ENCODE data around the gene ABCF2. TPM values are rescaled to one million over a fixed set of nuclear protein-coding genes. Genes with fewer than 3 reads are reported as not detected.

Gene ABCF2
- polyA plus RNA-seq, 3 donors = 18.0 to 22.0 (median 21.1) TPM

DNA sequence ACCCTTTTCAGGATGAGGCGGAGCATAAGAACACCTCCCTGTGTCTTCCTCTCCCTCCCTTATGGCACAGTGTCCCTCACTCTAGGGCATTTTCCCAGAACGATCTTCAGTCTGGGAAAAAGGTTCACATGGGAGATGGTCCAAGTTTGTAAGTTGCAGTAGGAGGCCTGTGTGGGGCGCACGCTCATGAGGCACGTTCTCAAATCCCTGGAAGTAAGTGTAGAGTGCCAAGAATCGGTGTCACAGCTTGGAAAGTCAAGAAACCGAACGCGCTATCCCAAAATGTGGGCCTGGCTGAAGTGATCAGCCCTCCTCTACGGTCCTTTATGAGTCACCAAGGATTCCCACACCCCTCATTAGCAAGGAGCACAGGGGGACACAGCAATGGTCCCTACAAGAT, 45.4 kb upstream of the ABCF2 start:
- Histone ChIP-seq H3K36me3 (replicated peaks in 1 of 2; ENCODE audit: control insufficient read depth in 1 of 2, insufficient read depth in 2 of 2, low read length in 2 of 2) (peaks cover 7 to 30% of the 10 kb centered on the region in 2 donors), H3K27ac (ENCODE audit: low read depth in 1 of 2, low read length in 2 of 2) (peak overlapping the region; percentile 86 to 92), H3K4me3 (replicated peaks in 1 of 3; ENCODE audit: low read depth in 2 of 3, low read length in 3 of 3) (peak overlapping the region in 1 of 3 experiments; percentile 79), H3K9me3 (replicated peaks in 1 of 2; ENCODE audit: control insufficient read depth in 1 of 2, insufficient read depth in 1 of 2, low read length in 2 of 2) (no peaks in the 10 kb centered on the region), H3K4me2 (replicated peaks; ENCODE audit: extremely low read depth, low read length, poor library complexity, severe bottlenecking) (peak overlapping the region; percentile 53), H4K20me1 (ENCODE audit: insufficient read depth, low read length) (peaks cover 18% of the 10 kb centered on the region), H3K27me3 (ENCODE audit: control insufficient read depth in 2 of 2, insufficient read depth in 2 of 2, low read length in 2 of 2) (no peaks in the 10 kb centered on the region), H3K9ac (ENCODE audit: insufficient read depth, low read length, poor library complexity, severe bottlenecking) (peak overlapping the region; percentile 1), H2AFZ (ENCODE audit: insufficient read depth, low read depth, low read length, poor library complexity, severe bottlenecking) (no peak overlapping the region), H3K4me1 (ENCODE audit: control insufficient read depth in 1 of 2, insufficient read depth in 2 of 2, low read length in 2 of 2) (peaks cover 65 to 67% of the 10 kb centered on the region in 2 donors), H3K79me2 (ENCODE audit: insufficient read depth, low read length) (peaks cover 20% of the 10 kb centered on the region)
- intact Hi-C loops (cut with micrococcal nuclease) = loop anchor here in 1 of 2 donors (2.0 to 5.0 kb wide), 2 partner anchors 24 to 40 kb away; partner anchors contain the start of genes CHPF2 and SMARCD3
- Mint-ChIP-seq H3K4me1 (peaks cover 76% of the 10 kb centered on the region), H3K9me3 (no peaks in the 10 kb centered on the region), H3K36me3 (peaks cover 33 to 56% of the 10 kb centered on the region in 2 donors), H3K27me3 (ENCODE audit: low read depth in 3 of 3) (peaks cover 3 to 6% (median 6%) of the 10 kb centered on the region in 3 donors), H3K4me3 (peak overlapping the region in 1 of 2 donors; percentile 40), H3K27ac (peak overlapping the region; percentile 90 to 99 (median 93))
- WGBS (ENCODE audit: insufficient coverage) = 94% methylated on average over 6 of the region's 10 CpGs
- TF ChIP-seq CTCF (IDR thresholded peaks at IDR 0.05) = no peak
- peak in 1 of 3 donors; percentile 37 for DNase-seq

DNA sequence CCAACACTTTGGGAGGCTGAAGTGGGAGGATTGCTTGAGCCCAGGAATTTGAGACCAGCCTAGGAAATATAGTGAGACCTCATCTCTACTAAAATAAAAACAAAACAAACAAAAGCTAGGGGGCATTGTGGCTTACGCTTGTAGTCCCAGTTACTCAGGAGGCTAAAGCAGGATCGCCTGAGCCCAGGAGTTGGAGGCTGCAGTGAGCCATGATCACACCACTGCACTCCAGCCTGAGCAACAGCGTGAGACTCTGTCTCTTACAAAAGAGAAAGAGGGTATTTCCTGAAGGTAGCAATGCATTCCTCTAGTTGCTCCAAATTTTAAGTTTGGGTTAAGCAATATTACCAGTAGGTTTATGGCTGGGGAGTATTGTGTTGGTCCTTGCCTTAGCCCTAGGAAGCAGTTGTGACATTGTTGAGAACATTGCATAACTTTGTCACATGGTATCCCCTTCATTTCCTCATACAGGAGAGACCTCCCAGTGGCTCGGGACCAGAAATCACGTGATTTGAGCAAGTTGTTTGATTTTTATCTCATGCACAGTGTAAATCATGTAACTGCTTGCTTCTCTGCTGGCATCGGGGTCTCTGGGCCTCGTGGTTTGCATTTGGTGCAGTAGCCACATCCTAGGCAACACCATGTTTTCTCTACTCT, 44.8 kb upstream of the ABCF2 start:
- intact Hi-C loops (cut with micrococcal nuclease) = loop anchor here in 1 of 2 donors (2.0 to 5.0 kb wide), 2 partner anchors 23 to 40 kb away; partner anchors contain the start of genes CHPF2 and SMARCD3
- H3K9me3 ChIP-seq (replicated peaks in 1 of 2; ENCODE audit: control insufficient read depth in 1 of 2, insufficient read depth in 1 of 2, low read length in 2 of 2) = no peaks in the 10 kb centered on the region
- H3K79me2 ChIP-seq (ENCODE audit: insufficient read depth, low read length) = peaks cover 20% of the 10 kb centered on the region
- H3K27me3 ChIP-seq (ENCODE audit: control insufficient read depth in 2 of 2, insufficient read depth in 2 of 2, low read length in 2 of 2) = no peaks in the 10 kb centered on the region
- peak overlapping the region; percentile 30 for H2AFZ ChIP-seq (ENCODE audit: insufficient read depth, low read depth, low read length, poor library complexity, severe bottlenecking)
- Mint-ChIP-seq H3K9me3 (no peaks in the 10 kb centered on the region), H3K4me3 (peak overlapping the region; percentile 9 to 68), H3K4me1 (peaks cover 72% of the 10 kb centered on the region), H3K36me3 (peaks cover 38 to 59% of the 10 kb centered on the region in 2 donors), H3K27me3 (ENCODE audit: low read depth in 3 of 3) (peaks cover 2 to 6% (median 3%) of the 10 kb centered on the region in 3 donors), H3K27ac (peak overlapping the region; percentile 91 to 99 (median 95))
- 6% methylated on average over 5 of the region's 7 CpGs for WGBS (ENCODE audit: insufficient coverage)
- TF ChIP-seq CTCF (IDR thresholded peaks at IDR 0.05) = peak; percentile 14
- peaks cover 7 to 30% of the 10 kb centered on the region in 2 donors for H3K36me3 ChIP-seq (replicated peaks in 1 of 2; ENCODE audit: control insufficient read depth in 1 of 2, insufficient read depth in 2 of 2, low read length in 2 of 2)
- H3K9ac ChIP-seq (ENCODE audit: insufficient read depth, low read length, poor library complexity, severe bottlenecking) = peak overlapping the region; percentile 48
- DNase-seq = peak; percentile 94 to 99 (median 98)
- peaks cover 18% of the 10 kb centered on the region for H4K20me1 ChIP-seq (ENCODE audit: insufficient read depth, low read length)
- peak overlapping the region; percentile 86 to 92 for H3K27ac ChIP-seq (ENCODE audit: low read depth in 1 of 2, low read length in 2 of 2)
- H3K4me1 ChIP-seq (ENCODE audit: control insufficient read depth in 1 of 2, insufficient read depth in 2 of 2, low read length in 2 of 2) = peaks cover 61 to 63% of the 10 kb centered on the region in 2 donors
- H3K4me3 ChIP-seq (replicated peaks in 1 of 3; ENCODE audit: low read depth in 2 of 3, low read length in 3 of 3) = peak overlapping the region in 1 of 3 experiments; percentile 79
- peak overlapping the region; percentile 53 for H3K4me2 ChIP-seq (replicated peaks; ENCODE audit: extremely low read depth, low read length, poor library complexity, severe bottlenecking)

Measured in CD14-positive monocyte (primary cell).